ENCODE results near the gene SPATS2L. TPM values are rescaled to one million over a fixed set of nuclear protein-coding genes. Genes with fewer than 3 reads are reported as not detected.

The SPATS2L gene
- 65.6 TPM for total RNA-seq

GRCh38 chr2:200306196-200306930 is at the start of gene SPATS2L:
SPATS2L (plus strand) TSS chr2:200306693; CDS start chr2:200389245, 82,552 bp downstream.
- peaks cover 40% of the 10 kb centered on the region for H3K4me1 ChIP-seq
- intact Hi-C loops (cut with DNase I), result loop anchor here (10.0 kb wide), 1 partner anchor 148 kb away; no protein-coding TSS in a partner anchor
- H3K27me3 ChIP-seq, result no peaks in the 10 kb centered on the region
- no peaks in the 10 kb centered on the region for H3K36me3 ChIP-seq
- H3K9me3 ChIP-seq, result no peaks in the 10 kb centered on the region
- peak within 1 kb of the TSS; percentile 98 for H3K27ac ChIP-seq
- peak in 1 of 2 donors; percentile 95 for DNase-seq (ENCODE audit: extremely low spot score in 2 of 2)
- peak; percentile 33 to 78 for TF ChIP-seq POLR2AphosphoS5 (IDR thresholded peaks at IDR 0.05; ENCODE audit: insufficient read depth in 1 of 2, low read depth in 1 of 2)
- no peak for TF ChIP-seq CTCF (IDR thresholded peaks at IDR 0.05)
- TF ChIP-seq POLR2A (IDR thresholded peaks at IDR 0.05), result peak in 1 of 2 donors; percentile 49
- H3K4me3 ChIP-seq, result peak within 1 kb of the TSS; percentile 74 to 85

GRCh38 chr2:200257570-200257969 is 48.9 kb upstream of the SPATS2L start:
- DNase-seq (ENCODE audit: extremely low spot score in 2 of 2), result no peak
- H3K27ac ChIP-seq, result no peak overlapping the region
- no peak for TF ChIP-seq POLR2A (IDR thresholded peaks at IDR 0.05)
- intact Hi-C loops (cut with DNase I), result no loop called here
- no peak overlapping the region for H3K4me3 ChIP-seq
- H3K27me3 ChIP-seq, result no peaks in the 10 kb centered on the region
- H3K4me1 ChIP-seq, result peaks cover 15% of the 10 kb centered on the region
- H3K9me3 ChIP-seq, result no peaks in the 10 kb centered on the region
- H3K36me3 ChIP-seq, result no peaks in the 10 kb centered on the region

GRCh38 chr2:200258081-200258480 is 48.4 kb upstream of the SPATS2L start:
- H3K36me3 ChIP-seq, result no peaks in the 10 kb centered on the region
- intact Hi-C loops (cut with DNase I), result no loop called here
- no peaks in the 10 kb centered on the region for H3K9me3 ChIP-seq
- H3K27ac ChIP-seq, result no peak overlapping the region
- no peak for DNase-seq (ENCODE audit: extremely low spot score in 2 of 2)
- H3K4me1 ChIP-seq, result peaks cover 10% of the 10 kb centered on the region
- no peak overlapping the region for H3K4me3 ChIP-seq
- TF ChIP-seq CTCF (IDR thresholded peaks at IDR 0.05) (no peak), POLR2AphosphoS5 (IDR thresholded peaks at IDR 0.05; ENCODE audit: insufficient read depth in 1 of 2, low read depth in 1 of 2) (no peak), POLR2A (IDR thresholded peaks at IDR 0.05) (no peak)
- H3K27me3 ChIP-seq, result no peaks in the 10 kb centered on the region

- no peak for DNase-seq (ENCODE audit: extremely low spot score in 2 of 2)
- H3K4me3 ChIP-seq, result no peak overlapping the region
- no peaks in the 10 kb centered on the region for H3K36me3 ChIP-seq
- intact Hi-C loops (cut with DNase I), result no loop called here
- H3K4me1 ChIP-seq, result peaks cover under 1% of the 10 kb centered on the region
- H3K9me3 ChIP-seq, result no peaks in the 10 kb centered on the region
- TF ChIP-seq CTCF (IDR thresholded peaks at IDR 0.05), result no peak
- no peak for TF ChIP-seq POLR2A (IDR thresholded peaks at IDR 0.05)
- no peak for TF ChIP-seq POLR2AphosphoS5 (IDR thresholded peaks at IDR 0.05; ENCODE audit: insufficient read depth in 1 of 2, low read depth in 1 of 2)
- no peaks in the 10 kb centered on the region for H3K27me3 ChIP-seq
- H3K27ac ChIP-seq, result no peak overlapping the region
Measured at GRCh38 chr2:200258881-200259576, 47.5 kb upstream of the SPATS2L start.

GRCh38 chr2:200259577-200259957 is 46.9 kb upstream of the SPATS2L start:
- TF ChIP-seq POLR2A (IDR thresholded peaks at IDR 0.05) (no peak), CTCF (IDR thresholded peaks at IDR 0.05) (no peak), POLR2AphosphoS5 (IDR thresholded peaks at IDR 0.05; ENCODE audit: insufficient read depth in 1 of 2, low read depth in 1 of 2) (no peak)

More at GRCh38 chr2:200259577-200259957, 46.9 kb upstream of the SPATS2L start:
- no peak for DNase-seq (ENCODE audit: extremely low spot score in 2 of 2)
- Histone ChIP-seq H3K9me3 (no peaks in the 10 kb centered on the region), H3K4me3 (no peak overlapping the region), H3K27me3 (no peaks in the 10 kb centered on the region), H3K4me1 (no peaks in the 10 kb centered on the region), H3K27ac (no peak overlapping the region), H3K36me3 (no peaks in the 10 kb centered on the region)
- intact Hi-C loops (cut with DNase I), result no loop called here
